ENCODE measurements around the gene SYS1. TPM values are rescaled to one million over a fixed set of nuclear protein-coding genes. Genes with fewer than 3 reads are reported as not detected.
A peak's percentile ranks its signal among the peaks of the same experiment; 100 is the strongest.

The SYS1 gene
- total and polyA plus RNA-seq, 2 of the 8 experiments (the other 6 are each of a cell fraction or from before 2014, with no cell fraction given), result 19.6 to 50.8 TPM

GRCh38 chr20:45372646-45373352, 9.8 kb downstream of the SYS1 start:
- no peak for FAIRE-seq
- no peaks in the 10 kb centered on the region for H3K79me1 ChIP-seq (ENCODE audit: low read depth, low read length)
- CTCF ChIA-PET (ENCODE audit: partially characterized antibody), result interaction anchor here (0.7 to 11.9 kb wide), 33 partner anchors 9 to 426 kb away, joined by 3 to 186 read pairs (median 12); partner anchors contain the start of genes DBNDD2, PIGT, SDC4 and SYS1

More at GRCh38 chr20:45372646-45373352, 9.8 kb downstream of the SYS1 start:
- H3K79me2 ChIP-seq (ENCODE audit: control insufficient read depth in 1 of 2, insufficient read depth in 2 of 2, low read length in 2 of 2), result no peaks in the 10 kb centered on the region
- H3K4ac ChIP-seq (replicated peaks; ENCODE audit: insufficient read length, low read depth, low read length), result no peak overlapping the region
- TF ChIP-seq TEAD4 (IDR thresholded peaks at IDR 0.05; ENCODE audit: low read depth, low read length) (no peak), E2F6 (IDR thresholded peaks at IDR 0.05) (0 out of 2 replicates have a peak, but pooled peaks have one; percentile 9), PHF8 (conservative IDR thresholded peaks at IDR 0.05; ENCODE audit: low read depth, low read length) (no peak), CTCF (IDR thresholded peaks at IDR 0.05; ENCODE audit: control extremely low read depth in 1 of 3, insufficient read depth in 1 of 3, low read depth in 1 of 3, low read length in 3 of 3) (peak in 2 of 3 experiments; percentile 0 to 5; a peak in 2 of 4 replicates), CREB1 (IDR thresholded peaks at IDR 0.05) (no peak)
- TF ChIP-seq, protein P1, sequence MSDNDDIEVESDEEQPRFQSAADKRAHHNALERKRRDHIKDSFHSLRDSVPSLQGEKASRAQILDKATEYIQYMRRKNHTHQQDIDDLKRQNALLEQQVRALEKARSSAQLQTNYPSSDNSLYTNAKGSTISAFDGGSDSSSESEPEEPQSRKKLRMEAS (IDR thresholded peaks at IDR 0.05), result 0 out of 2 replicates have a peak, but pooled peaks have one; percentile 25
- H3K9ac ChIP-seq (replicated peaks in 1 of 4; ENCODE audit: extremely low read depth in 1 of 4, low read depth in 3 of 4, low read length in 3 of 4), result no peak overlapping the region
- H4K91ac ChIP-seq (replicated peaks; ENCODE audit: insufficient read length, low read length), result no peak overlapping the region
- peaks cover 0 to 4% (median 1%) of the 10 kb centered on the region in 4 experiments; a peak in 1 of 8 replicates for H3K36me3 ChIP-seq (ENCODE audit: control insufficient read depth in 2 of 4, insufficient read depth in 4 of 4, low read length in 3 of 4)
- H4K8ac ChIP-seq (ENCODE audit: extremely low read depth, insufficient read depth, low read length), result no peak overlapping the region; the same call in 1 of the 2 replicates
- H2BK15ac ChIP-seq (ENCODE audit: low read length), result no peak overlapping the region; the same call in 1 of the 2 replicates
- peak in 1 of 2 experiments; percentile 58 for DNase-seq (ENCODE audit: low read depth in 1 of 2, low spot score in 2 of 2)
- peaks cover 0 to 14% (median 9%) of the 10 kb centered on the region in 4 experiments; a peak in 6 of 7 replicates for H3K4me1 ChIP-seq (replicated peaks in 1 of 4; ENCODE audit: control insufficient read depth in 3 of 4, insufficient read depth in 4 of 4, low read length in 3 of 4)
- WGBS, 2 experiments (ENCODE audit: extremely low coverage in 1 of 2, insufficient coverage in 1 of 2, insufficient read length in 1 of 2, insufficient replicate concordance in 2 of 2, low coverage in 1 of 2, low lambda C conversion rate in 2 of 2, missing lambda C conversion rate in 1 of 2), result 36% methylated on average over 28 of the region's 30 CpGs; no CpG with 5 or more reads in 1 of the 2 experiments
- no peak overlapping the region for H2AK5ac ChIP-seq (ENCODE audit: low read depth, low read length)
- H3K4me2 ChIP-seq (ENCODE audit: insufficient read depth in 1 of 2, low read depth in 2 of 2, low read length in 2 of 2), result peak overlapping the region; percentile 54 to 86
- H2BK20ac ChIP-seq (ENCODE audit: low read length), result no peak overlapping the region
- H2AFZ ChIP-seq (ENCODE audit: low read length), result peak overlapping the region; percentile 84
- H3K23me2 ChIP-seq (ENCODE audit: low read depth, low read length), result peaks cover 4% of the 10 kb centered on the region
- H3K56ac ChIP-seq (replicated peaks; ENCODE audit: insufficient read length, low read depth, low read length), result no peak overlapping the region
- H3K9me3 ChIP-seq (ENCODE audit: insufficient read depth in 2 of 2, low read depth in 1 of 2, low read length in 1 of 2), result no peaks in the 10 kb centered on the region
- H2BK5ac ChIP-seq (ENCODE audit: low read depth, low read length), result no peak overlapping the region
- no peak overlapping the region for H2BK120ac ChIP-seq (replicated peaks; ENCODE audit: low read depth, low read length)
- peak overlapping the region; percentile 43; the same call in 1 of the 2 replicates for H2BK12ac ChIP-seq (ENCODE audit: low read depth, low read length)
- H3K27me3 ChIP-seq (replicated peaks in 1 of 4; ENCODE audit: control insufficient read depth in 3 of 4, extremely low read depth in 1 of 4, insufficient read depth in 3 of 4, low read length in 3 of 4), result peaks cover 0 to 12% (median 9%) of the 10 kb centered on the region in 4 experiments; a peak in 3 of 7 replicates
- peak overlapping the region; percentile 27 to 63 (median 45); a peak in 7 of 8 replicates for H3K4me3 ChIP-seq (ENCODE audit: extremely low read depth in 1 of 4, insufficient read depth in 2 of 4, low read depth in 3 of 4, low read length in 4 of 4)
- H3K14ac ChIP-seq (ENCODE audit: insufficient read length), result no peak overlapping the region
- H3K18ac ChIP-seq (ENCODE audit: extremely low read depth, low read length), result peak overlapping the region; percentile 48
- POLR2A ChIA-PET (ENCODE audit: partially characterized antibody), result interaction anchor here (0.6 to 4.5 kb wide), 10 partner anchors 9 to 76 kb away, joined by 3 to 42 read pairs (median 5); partner anchors contain the start of genes DBNDD2, PIGT and SYS1
- H4K5ac ChIP-seq (ENCODE audit: insufficient read length, low read depth, low read length), result no peak overlapping the region
- no peak overlapping the region for H3K27ac ChIP-seq (ENCODE audit: low read depth, low read length)
- H3K23ac ChIP-seq (ENCODE audit: insufficient read length), result no peak overlapping the region
- H4K20me1 ChIP-seq (replicated peaks in 1 of 2; ENCODE audit: control insufficient read depth in 1 of 2, insufficient read depth in 2 of 2, low read length in 2 of 2), result no peaks in the 10 kb centered on the region

Data from H1 (cell line).